OCI-LY7 (cell line): ENCODE measurements around the gene CDHR2. TPM values are rescaled to one million over a fixed set of nuclear protein-coding genes. Genes with fewer than 3 reads are reported as not detected.

Experiments
- BruUV-seq: library from RNA; stranded (reverse); fragments of 400-500 nt; replicated peaks from 2 replicates; lab custom pipeline; 2021; lab: Mats Ljungman, UMichigan
- CTCF ChIA-PET: fragments of 300-600 bp; sonication (Branson Sonifier 250); formaldehyde crosslinking; loops from one replicate; lab custom pipeline; 2022; ENCODE audit warnings: antibody characterized with exemption; ENCODE audit not compliant: unreplicated experiment; lab: Charles Lee
- POLR2A ChIA-PET: fragments of 300-600 bp; sonication (Branson Sonifier 250); formaldehyde crosslinking; loops from one replicate; lab custom pipeline; 2022; ENCODE audit warnings: antibody characterized with exemption; lab: Charles Lee
- DNase-seq: peaks from one replicate; pipeline ENCODE4 v3.0.0-alpha.2; 2015; ENCODE audit warnings: low spot score
- H2AFZ ChIP-seq: fragments of 200-600 bp; sonication (generic), shearing (Covaris generic); 2 replicates; pipeline ENCODE4 v1.6.1; 2014; ENCODE audit warnings: mild to moderate bottlenecking, antibody characterized with exemption, low read length, moderate library complexity
- H3K27ac ChIP-seq: fragments of 200-600 bp; sonication (generic); 2 replicates; pipeline ENCODE4 v1.5.1; 2014; ENCODE audit warnings: mixed run types, low read depth, mild to moderate bottlenecking, moderate library complexity, low read length, inconsistent platforms; ENCODE audit not compliant: poor library complexity, severe bottlenecking
- H3K36me3 ChIP-seq: fragments of 200-600 bp; sonication (generic); 2 replicates; pipeline ENCODE4 v1.6.1; 2014; ENCODE audit warnings: mild to moderate bottlenecking, antibody characterized with exemption, low read length, moderate library complexity, mixed read lengths; ENCODE audit not compliant: insufficient read depth
- H3K4me1 ChIP-seq: fragments of 200-600 bp; sonication (generic); 2 replicates; pipeline ENCODE4 v1.5.1; 2014; ENCODE audit warnings: mild to moderate bottlenecking, low read length; ENCODE audit not compliant: insufficient read depth, poor library complexity, severe bottlenecking
- H3K4me2 ChIP-seq: fragments of 200-600 bp; sonication (generic); 2 replicates; pipeline ENCODE4 v1.6.1; 2014; ENCODE audit warnings: mild to moderate bottlenecking, low read length
- H3K4me3 ChIP-seq: fragments of 200-600 bp; sonication (generic); 2 replicates; pipeline ENCODE4 v1.5.1; 2014; ENCODE audit warnings: mild to moderate bottlenecking, low read depth, low read length; ENCODE audit not compliant: poor library complexity, severe bottlenecking
- H3K79me2 ChIP-seq: fragments of 200-600 bp; sonication (generic); 2 replicates; pipeline ENCODE4 v1.6.1; 2016; ENCODE audit warnings: low read depth, mild to moderate bottlenecking, low read length, moderate library complexity, mixed read lengths; ENCODE audit not compliant: insufficient read depth
- H3K9me2 ChIP-seq: fragments of 200-600 bp; sonication (generic); 2 replicates; pipeline ENCODE4 v1.6.1; 2016; ENCODE audit warnings: mild to moderate bottlenecking, low read length, mixed read lengths; ENCODE audit not compliant: insufficient read depth
- H3K9me3 ChIP-seq: fragments of 200-600 bp; sonication (generic); 2 replicates; pipeline ENCODE4 v1.6.1; 2014; ENCODE audit warnings: mild to moderate bottlenecking, mixed run types, low read length, mixed read lengths
- H4K20me1 ChIP-seq: fragments of 200-600 bp; sonication (generic); 2 replicates; pipeline ENCODE4 v1.6.1; 2014; ENCODE audit warnings: mild to moderate bottlenecking, antibody characterized with exemption, low read length, moderate library complexity, mixed read lengths; ENCODE audit not compliant: insufficient read depth
- CTCF ChIP-seq: fragments of 200-600 bp; sonication (generic); conservative IDR thresholded peaks from 2 replicates; pipeline ENCODE4 v1.5.1; 2014; ENCODE audit warnings: mild to moderate bottlenecking, antibody characterized with exemption, low read length, moderate library complexity, mixed read lengths
- EZH2phosphoT487 ChIP-seq: fragments of 200-600 bp; sonication (generic); IDR thresholded peaks from 2 replicates; pipeline ENCODE4 v1.6.1; 2018; ENCODE audit warnings: low read depth, borderline replicate concordance, mild to moderate bottlenecking, mixed run types, antibody characterized with exemption, low read length, moderate library complexity, mixed read lengths
- intact Hi-C: fragments of 100-400 bp; cut with micrococcal nuclease; formaldehyde crosslinking; loops from one replicate; pipeline ENCODE4 v1.10.0; 2022; ENCODE audit not compliant: unreplicated experiment
- total RNA-seq, 2 experiments: library from RNA; depleted of rRNA in 1 of 2; stranded (reverse); fragments of >200 nt in 1 of 2; shearing (Covaris generic) in 1 of 2; gene quantifications; 2 replicates each; pipeline ENCODE4 v1.2.3, GENCODE V29; 2014 to 2022

The CDHR2 gene
- total RNA-seq, 2 experiments from 2014 or later, result 0.25 to 3.8 TPM

- Histone ChIP-seq H3K27ac (no peak overlapping the region), H3K9me3 (no peaks in the 10 kb centered on the region), H3K4me2 (no peak overlapping the region), H3K36me3 (no peaks in the 10 kb centered on the region), H4K20me1 (no peaks in the 10 kb centered on the region), H3K9me2 (no peaks in the 10 kb centered on the region), H3K4me3 (no peak overlapping the region), H3K4me1 (peaks cover 21% of the 10 kb centered on the region), H2AFZ (no peak overlapping the region), H3K79me2 (no peaks in the 10 kb centered on the region)
- ChIA-PET POLR2A (no interaction called here), CTCF (no interaction called here)
- no TSS peak for BruUV-seq
- intact Hi-C loops, result no loop called here
- DNase-seq, result no peak
- TF ChIP-seq EZH2phosphoT487, result no peak
- TF ChIP-seq CTCF, result no peak
Observed at GRCh38 chr5:176552332-176552869, 3.3 kb downstream of the CDHR2 start.

- no peak for DNase-seq
- H3K4me1 ChIP-seq, result peaks cover 12% of the 10 kb centered on the region
- H3K9me3 ChIP-seq, result no peaks in the 10 kb centered on the region
- ChIA-PET CTCF (no interaction called here), POLR2A (no interaction called here)
- no peaks in the 10 kb centered on the region for H3K36me3 ChIP-seq
- BruUV-seq, result no TSS peak
- intact Hi-C loops, result no loop called here
- H3K4me2 ChIP-seq, result no peak overlapping the region
- no peaks in the 10 kb centered on the region for H3K9me2 ChIP-seq
- TF ChIP-seq CTCF (no peak), EZH2phosphoT487 (no peak)
- H4K20me1 ChIP-seq, result no peaks in the 10 kb centered on the region
- H3K79me2 ChIP-seq, result no peaks in the 10 kb centered on the region
- H3K27ac ChIP-seq, result no peak overlapping the region
- H2AFZ ChIP-seq, result no peak overlapping the region
- no peak overlapping the region for H3K4me3 ChIP-seq
Observed at GRCh38 chr5:176553260-176554085, 4.3 kb downstream of the CDHR2 start.

DNA sequence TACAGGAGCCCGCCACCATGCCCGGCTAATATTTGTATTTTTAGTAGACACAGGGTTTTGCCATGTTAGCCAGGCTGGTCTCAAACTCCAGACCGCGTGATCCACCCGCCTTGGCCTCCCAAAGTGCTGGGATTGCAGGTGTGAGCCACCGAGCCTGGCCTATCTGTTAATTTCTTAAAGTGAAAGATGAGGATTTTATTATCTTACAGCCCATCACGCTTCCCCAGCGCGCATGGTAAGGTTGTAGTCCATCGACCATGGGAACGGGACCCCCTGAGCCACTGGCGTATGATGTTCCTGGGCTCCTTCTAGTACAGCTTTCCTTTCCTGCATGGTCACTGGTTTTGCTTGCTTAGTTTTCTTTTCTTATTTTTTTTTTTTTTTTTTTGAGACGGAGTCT lies 8.7 kb downstream of the CDHR2 start:
- Histone ChIP-seq H3K4me1 (peaks cover 10% of the 10 kb centered on the region), H3K9me3 (no peaks in the 10 kb centered on the region), H3K79me2 (no peaks in the 10 kb centered on the region), H4K20me1 (no peaks in the 10 kb centered on the region), H3K27ac (no peak overlapping the region), H3K36me3 (no peaks in the 10 kb centered on the region), H3K4me2 (no peak overlapping the region), H3K4me3 (no peak overlapping the region), H2AFZ (no peak overlapping the region), H3K9me2 (no peaks in the 10 kb centered on the region)
- CTCF ChIA-PET, result no interaction called here
- POLR2A ChIA-PET, result interaction anchor here (0.7 kb wide), 1 partner anchor 49 kb away, joined by 3 read pairs; no protein-coding TSS in a partner anchor
- no peak for DNase-seq
- intact Hi-C loops, result no loop called here
- no TSS peak for BruUV-seq
- no peak for TF ChIP-seq CTCF
- no peak for TF ChIP-seq EZH2phosphoT487
